Measurements from ENCODE around the gene OTC. TPM values are rescaled to one million over a fixed set of nuclear protein-coding genes. Genes with fewer than 3 reads are reported as not detected.

Gene OTC
- total RNA-seq, 1 experiment from 2014 or later: not detected

- no peaks in the 10 kb centered on the region for H3K9me2 ChIP-seq (ENCODE audit: insufficient read depth)
- H3K9me3 ChIP-seq (ENCODE audit: insufficient read depth, low read depth): no peaks in the 10 kb centered on the region
- H2AFZ ChIP-seq: no peak overlapping the region
- H3K4me3 ChIP-seq: no peak overlapping the region
- intact Hi-C loops (cut with micrococcal nuclease; ENCODE audit: unreplicated experiment): no loop called here
- H3F3A ChIP-seq (ENCODE audit: insufficient read depth, low read depth): no peaks in the 10 kb centered on the region
- no peak for DNase-seq
- CTCF ChIA-PET: no interaction called here
- no peaks in the 10 kb centered on the region for H4K20me1 ChIP-seq (ENCODE audit: insufficient read depth)
- no peak overlapping the region for H3K4me2 ChIP-seq
- H3K27me3 ChIP-seq (ENCODE audit: insufficient read depth, low read depth): no peaks in the 10 kb centered on the region
- no peak overlapping the region for H3K27ac ChIP-seq
- H3K79me2 ChIP-seq (ENCODE audit: low read depth): no peaks in the 10 kb centered on the region
- no TSS peak for BruUV-seq (replicated peaks)
- no peaks in the 10 kb centered on the region for H3K4me1 ChIP-seq (replicated peaks; ENCODE audit: insufficient read depth)
- no peak for TF ChIP-seq EZH2 (IDR thresholded peaks at IDR 0.05; ENCODE audit: low read depth)
- TF ChIP-seq, protein P1, sequence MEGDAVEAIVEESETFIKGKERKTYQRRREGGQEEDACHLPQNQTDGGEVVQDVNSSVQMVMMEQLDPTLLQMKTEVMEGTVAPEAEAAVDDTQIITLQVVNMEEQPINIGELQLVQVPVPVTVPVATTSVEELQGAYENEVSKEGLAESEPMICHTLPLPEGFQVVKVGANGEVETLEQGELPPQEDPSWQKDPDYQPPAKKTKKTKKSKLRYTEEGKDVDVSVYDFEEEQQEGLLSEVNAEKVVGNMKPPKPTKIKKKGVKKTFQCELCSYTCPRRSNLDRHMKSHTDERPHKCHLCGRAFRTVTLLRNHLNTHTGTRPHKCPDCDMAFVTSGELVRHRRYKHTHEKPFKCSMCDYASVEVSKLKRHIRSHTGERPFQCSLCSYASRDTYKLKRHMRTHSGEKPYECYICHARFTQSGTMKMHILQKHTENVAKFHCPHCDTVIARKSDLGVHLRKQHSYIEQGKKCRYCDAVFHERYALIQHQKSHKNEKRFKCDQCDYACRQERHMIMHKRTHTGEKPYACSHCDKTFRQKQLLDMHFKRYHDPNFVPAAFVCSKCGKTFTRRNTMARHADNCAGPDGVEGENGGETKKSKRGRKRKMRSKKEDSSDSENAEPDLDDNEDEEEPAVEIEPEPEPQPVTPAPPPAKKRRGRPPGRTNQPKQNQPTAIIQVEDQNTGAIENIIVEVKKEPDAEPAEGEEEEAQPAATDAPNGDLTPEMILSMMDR (conservative IDR thresholded peaks at IDR 0.05): no peak
- no peaks in the 10 kb centered on the region for H3K36me3 ChIP-seq (ENCODE audit: low read depth)
- POLR2A ChIA-PET (ENCODE audit: unreplicated experiment): no interaction called here
These were observed 116.3 kb downstream of the OTC start for GRCh38 chrX:38468563-38469157.

Other genes with a start within 250 kb of the OTC start
- gene SRPX, start 131.7 kb upstream of the OTC start, total RNA-seq (2021): not detected in 2 replicates
- not detected in 2 replicates for gene RPGR, start 25.1 kb upstream of the OTC start, total RNA-seq (2021)
- gene TSPAN7, start 208.9 kb downstream of the OTC start, total RNA-seq (2021): not detected in 2 replicates